Stimulated activated CD8-positive, alpha-beta memory T cell treated with anti-CD3 and anti-CD28 coated beads, Interleukin-12 subunit alpha, Interleukin-12 subunit beta, amount 100 ng/mL, for 24 hours (primary cell): ENCODE measurements around the gene HGF.
"Not testable (repeated sequence)": the region's sequence is repeated elsewhere in the genome, so short reads cannot be mapped to it uniquely, and the experiment has no call there.

Experiments
- DNase-seq: peaks from one replicate; pipeline ENCODE4 v3.0.0-alpha.2; 2020; ENCODE audit errors: extremely low read depth

Gene HGF

GRCh38 chr7:81776161-81776560 is 6.3 kb upstream of the HGF start:
- DNase-seq = no peak

- no peak for DNase-seq
Measured at GRCh38 chr7:81775560-81775959, 5.7 kb upstream of the HGF start.

DNA sequence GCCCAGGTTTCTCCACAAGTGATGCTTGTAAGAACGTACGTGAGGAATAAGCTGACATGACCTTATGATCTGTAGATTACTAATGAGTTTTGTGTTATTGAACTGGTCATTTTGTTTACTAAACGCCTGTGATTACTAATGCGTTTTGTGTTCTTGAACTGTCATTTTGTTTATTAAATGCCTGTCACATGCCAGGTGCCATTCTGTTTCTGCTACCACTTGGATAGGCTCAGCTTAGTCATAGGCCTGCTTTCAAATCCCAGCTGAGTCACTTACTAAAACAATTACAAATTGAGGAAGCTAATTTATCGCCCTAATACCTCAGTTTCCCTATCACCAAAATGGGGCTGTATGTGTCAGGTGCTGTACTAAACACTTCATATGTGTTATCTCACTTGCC is 4.7 kb upstream of the HGF start:
- no peak for DNase-seq

DNA sequence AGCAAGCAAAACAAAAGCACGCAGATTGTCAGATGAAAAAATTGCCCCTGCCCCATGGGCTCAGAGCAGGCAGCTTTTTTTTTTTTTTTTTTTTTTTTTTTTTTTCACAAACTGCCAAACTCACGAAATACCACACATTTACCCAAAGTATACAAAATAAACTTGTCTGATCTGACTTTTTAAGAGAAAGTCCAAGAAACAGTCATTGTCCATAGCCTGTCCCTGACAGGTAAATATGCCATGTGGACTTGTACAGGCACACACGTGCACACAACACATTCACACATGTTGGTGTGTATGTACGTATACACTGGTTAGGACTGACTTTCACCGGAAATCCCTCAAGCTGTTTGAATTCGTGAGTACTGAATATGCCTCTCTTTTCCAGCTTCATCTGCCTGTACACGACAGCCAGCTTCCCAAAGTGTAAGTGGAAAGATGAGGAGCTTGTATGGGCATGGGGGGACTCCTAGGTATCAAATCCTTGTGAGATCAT is 929 bp upstream of the HGF start:
- DNase-seq = no peak

DNA sequence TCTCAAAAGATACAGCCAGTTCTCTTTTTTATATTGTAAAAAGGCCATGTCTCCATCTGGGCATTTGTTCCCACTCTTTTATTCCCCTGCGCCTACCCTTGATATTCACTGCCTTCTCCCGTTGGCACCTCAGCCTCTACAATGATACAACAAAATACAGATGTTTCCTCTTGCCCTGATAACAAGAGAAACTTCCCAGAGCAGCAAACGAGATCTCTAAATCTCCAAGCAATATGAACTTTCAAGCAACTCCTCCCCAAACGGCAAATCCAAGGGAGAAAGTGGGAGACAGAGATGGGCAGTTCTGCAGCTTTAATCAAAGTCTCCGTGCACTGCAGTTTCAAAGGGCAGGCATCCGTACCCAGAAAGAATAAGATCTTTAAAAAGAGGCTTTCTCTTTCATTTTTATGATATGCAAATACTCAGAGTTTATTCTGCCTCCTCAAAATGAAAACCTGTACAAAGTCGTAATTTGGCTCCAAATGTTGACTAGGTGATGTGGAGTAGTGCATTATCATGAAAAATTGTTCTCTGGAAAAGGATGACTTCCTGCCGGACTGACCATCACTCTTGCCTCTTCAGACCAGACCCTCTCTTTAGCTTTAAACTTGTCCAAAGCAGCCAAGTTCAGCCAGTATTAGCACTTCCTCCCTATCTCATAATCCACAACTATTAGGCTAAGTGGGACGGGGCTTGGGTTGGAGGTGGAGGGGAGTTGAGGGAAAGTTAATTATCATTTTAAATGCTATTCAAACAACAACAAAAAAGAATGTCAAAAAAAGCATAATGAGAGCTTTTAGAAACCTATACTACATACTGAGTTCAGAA is 682 bp downstream of the HGF start:
- no peak for DNase-seq

DNA sequence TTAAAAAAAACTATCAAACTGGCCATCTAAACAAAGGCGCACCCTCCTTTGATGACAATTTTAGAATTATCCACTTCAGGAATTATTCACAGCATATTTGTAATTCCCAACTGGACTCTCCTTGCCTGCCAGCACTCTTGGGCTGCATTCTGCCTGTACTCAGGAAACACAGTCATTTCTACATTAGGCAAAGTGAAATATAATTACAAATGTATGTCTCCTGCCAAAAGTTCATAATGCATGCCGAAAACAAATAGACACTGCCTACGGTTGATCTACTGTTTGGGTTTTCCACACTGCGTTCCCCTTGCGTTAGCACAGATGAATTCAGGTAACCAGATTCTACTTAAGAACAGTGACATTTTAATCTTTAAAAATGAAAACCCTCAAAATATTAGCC is 1.9 kb downstream of the HGF start:
- no peak for DNase-seq

GRCh38 chr7:81761821-81762220 is 8.0 kb downstream of the HGF start:
- no peak for DNase-seq

DNA sequence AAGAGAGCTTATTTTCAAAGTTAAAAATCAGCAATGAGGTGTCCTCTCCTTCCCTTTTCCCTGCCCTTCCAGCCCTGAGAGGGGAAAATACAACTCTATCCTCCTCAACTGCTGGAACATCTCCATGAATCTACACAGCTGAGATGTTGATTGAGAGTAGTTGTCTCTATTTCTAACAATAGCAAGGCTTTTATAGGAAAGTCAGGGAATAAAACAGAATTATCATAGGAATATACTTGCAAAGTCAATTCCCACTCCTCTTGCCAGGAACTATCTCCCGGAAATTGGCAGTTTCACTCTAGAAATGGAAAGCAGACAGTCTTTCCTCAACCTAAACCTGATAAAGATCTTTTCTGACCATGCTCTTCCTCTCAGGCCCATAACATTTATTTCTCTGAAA is 8.8 kb downstream of the HGF start:
- no peak for DNase-seq

DNA sequence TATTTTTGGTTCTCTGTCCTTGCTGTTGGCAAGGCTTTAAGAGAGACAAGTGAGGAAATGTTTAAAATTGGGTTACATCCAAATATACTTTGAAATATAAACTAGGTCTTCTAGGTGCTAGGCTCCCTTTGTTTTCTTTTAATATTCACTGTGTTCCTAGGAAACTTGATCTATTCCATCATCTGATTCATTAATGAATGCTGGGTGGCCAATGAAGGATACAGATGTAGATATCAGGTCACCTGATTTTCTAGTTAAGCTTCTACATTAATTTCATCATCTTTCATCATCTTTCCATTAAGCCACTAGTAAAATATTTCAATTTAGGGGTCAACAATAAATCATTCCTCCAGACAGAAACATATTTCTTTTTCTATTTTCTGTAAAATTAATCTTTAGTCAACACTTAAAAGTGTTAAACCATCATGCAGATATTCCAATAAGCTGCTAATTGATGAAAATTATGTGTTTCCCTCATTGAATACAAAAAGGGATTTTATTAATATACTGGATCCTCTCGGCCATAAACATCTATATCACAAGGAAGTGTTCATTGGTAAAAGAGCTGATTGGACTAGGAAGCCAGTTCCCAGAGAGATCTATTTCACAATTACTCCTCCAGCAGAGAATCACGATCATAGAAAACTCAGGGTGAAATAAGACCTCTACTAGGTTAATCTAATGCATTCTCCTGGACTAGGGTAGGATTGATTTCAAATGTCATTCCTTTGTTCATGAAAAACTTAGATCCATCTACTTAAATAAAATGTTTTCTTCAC is 14.7 kb downstream of the HGF start:
- DNase-seq = no peak

DNA sequence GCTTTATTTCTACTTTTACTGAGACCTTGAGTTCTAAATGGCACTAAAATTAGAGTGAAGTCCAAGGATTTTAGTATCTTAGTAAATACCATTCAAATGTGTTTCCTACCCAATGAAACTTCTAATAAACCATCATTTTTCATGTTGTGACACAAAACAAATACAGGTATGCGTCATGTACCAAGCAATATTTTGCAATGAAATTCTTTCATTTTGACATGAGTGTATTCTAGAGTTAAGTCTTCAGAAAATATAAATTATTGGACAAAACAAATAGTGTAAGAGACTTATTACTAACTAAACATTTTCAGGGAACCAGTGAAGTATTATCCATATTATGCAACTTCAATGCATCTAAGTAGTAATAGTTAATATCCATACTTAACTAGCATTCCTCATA is 16.5 kb downstream of the HGF start:
- DNase-seq = no peak

DNA sequence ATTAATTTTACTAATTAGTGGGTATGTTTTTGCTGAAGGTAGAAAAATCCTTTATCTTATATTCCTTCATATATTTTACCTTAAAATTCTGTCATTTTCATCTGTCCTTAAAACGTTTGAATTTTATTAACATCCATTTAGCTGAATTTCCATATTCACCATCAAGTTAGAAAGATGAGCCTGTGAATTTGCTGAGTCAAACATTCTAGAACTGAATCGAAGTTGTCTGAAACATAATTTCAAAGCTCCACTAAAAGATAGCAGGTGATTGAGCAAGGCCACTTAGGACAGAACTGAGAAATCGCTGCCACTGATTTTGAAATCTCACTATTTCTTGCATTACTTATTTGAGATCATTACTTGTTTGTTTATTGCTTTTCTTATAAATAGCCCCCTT is 17.5 kb downstream of the HGF start:
- DNase-seq = no peak

- DNase-seq = no peak
Measured at GRCh38 chr7:81751619-81752317, 18.1 kb downstream of the HGF start.

GRCh38 chr7:81745637-81746036 is 24.2 kb downstream of the HGF start:
- no peak for DNase-seq

GRCh38 chr7:81744389-81744788 is 25.5 kb downstream of the HGF start:
- no peak for DNase-seq

DNA sequence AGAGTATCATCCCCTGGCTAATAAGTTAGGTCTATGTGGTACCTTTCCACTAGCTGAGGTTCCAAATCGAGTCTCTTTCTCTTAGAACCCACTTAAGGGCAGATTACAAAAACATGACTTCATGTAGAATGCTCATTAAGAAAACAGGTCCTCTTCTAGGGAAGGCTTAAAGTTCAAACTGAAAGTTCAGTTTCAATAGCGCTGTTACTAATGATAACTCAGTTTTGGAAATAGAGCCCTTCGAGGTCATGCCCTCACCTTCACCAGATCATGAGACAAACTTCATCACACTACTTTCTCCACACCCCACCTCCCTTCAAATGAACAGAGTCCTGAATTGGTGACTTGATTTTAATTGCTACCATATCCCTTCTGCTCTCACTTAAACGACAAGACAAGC is 26.2 kb downstream of the HGF start:
- no peak for DNase-seq

DNA sequence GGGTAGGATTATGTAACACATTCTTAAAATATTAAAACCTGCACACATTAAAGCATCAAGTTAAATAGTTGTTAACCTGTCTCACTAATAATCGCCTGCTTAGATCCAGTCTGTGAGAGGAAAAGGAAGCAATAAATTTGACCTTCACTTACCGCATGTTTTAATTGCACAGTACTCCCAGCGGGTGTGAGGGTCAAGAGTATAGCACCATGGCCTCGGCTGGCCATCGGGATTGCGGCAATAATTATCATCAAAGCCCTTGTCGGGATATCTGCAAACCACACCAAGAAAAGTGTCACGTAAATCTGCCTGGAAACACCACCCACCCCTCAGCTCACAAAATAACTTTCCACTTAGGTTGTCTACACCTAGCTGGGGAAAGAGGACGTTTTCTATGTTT is 26.6 kb downstream of the HGF start:
- DNase-seq = no peak

DNA sequence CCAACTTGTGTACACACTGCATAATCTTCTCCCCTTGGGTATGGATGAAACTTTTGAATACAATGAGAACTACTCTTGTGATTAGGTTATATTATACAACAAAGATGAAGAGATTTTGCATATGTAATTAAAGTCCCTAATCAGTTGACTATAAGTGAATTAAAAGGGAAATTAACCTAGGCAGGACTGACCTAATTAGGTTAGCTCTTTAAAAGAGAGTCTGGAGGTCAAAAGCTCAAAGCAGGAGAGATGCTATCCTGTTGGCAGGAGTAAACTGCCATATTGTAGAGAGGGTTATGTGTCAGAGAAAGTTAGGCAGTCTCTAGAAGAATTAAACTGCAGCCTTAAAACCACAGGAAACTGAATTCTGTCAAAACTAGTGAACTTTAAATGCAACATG is 29.4 kb downstream of the HGF start:
- DNase-seq = no peak

DNA sequence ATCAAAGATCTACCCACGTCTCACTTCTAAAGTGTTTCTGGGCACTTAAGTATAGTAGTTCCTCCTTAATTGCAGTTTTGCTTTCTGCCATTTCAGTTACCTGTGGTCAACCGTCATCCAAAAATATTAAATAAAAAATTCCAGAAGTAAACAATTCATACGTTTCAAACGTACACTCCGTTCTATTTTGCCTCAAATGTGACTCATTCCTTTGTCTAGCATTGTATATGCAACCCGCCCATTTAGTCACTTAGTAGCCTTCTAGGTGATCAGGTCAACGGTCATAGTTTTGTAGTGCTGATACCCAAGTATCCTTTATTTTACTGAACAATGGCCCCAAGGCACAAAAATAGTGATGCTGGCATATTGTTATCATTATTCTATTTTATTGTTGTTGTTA is 33.8 kb downstream of the HGF start:
- no peak for DNase-seq

- no peak for DNase-seq
Measured at GRCh38 chr7:81725812-81726127, 44.1 kb downstream of the HGF start.

GRCh38 chr7:81725003-81725811 is 44.6 kb downstream of the HGF start:
- DNase-seq = no peak

DNA sequence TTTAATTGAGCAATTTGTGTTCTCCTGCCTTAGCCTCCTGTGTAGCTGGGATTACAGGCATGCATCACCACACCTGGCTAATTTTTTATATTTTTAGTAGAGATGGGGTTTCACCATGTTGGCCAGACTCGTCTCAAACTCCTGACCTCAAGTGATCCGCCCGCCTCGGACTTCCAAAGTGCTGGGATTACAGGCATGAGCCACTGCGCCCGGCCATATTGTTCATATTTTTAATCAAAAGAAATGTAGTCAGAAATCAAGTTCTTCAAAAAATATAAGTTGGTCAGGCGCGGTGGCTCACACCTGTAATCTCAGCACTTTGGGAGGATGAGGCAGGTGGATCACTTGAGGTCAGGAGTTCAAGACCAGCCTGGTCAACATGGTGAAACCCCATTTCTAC is 47.6 kb downstream of the HGF start:
- DNase-seq = not testable (repeated sequence)

DNA sequence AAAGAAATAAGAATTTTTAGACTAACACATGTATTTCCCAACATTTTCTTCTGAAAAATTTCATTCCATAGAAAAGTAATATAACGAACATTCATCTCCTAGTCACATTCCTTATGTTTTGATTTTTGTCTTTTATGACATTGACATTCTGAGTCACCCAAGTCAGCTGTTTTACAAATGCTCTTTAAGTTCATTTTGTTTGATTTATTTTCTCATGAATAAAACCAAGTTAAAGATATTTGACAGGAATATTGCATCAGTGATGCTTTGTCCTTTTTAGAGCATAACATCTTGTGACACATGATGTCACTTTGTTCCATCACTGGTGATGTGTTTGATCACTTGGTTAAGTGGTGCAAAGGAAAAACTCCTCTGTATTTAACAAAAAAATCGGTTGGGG is 48.4 kb downstream of the HGF start:
- no peak for DNase-seq
